ENCODE results near the gene TYR.
"Not testable (repeated sequence)": the region's sequence is repeated elsewhere in the genome, so short reads cannot be mapped to it uniquely, and the experiment has no call there.

The TYR gene

GRCh38 chr11:89189776-89190175 is 12.1 kb downstream of the TYR start:
- H3K9me3 ChIP-seq (ENCODE audit: control insufficient read depth, insufficient read depth, low read length) = no peaks in the 10 kb centered on the region
- H3K36me3 ChIP-seq (ENCODE audit: control insufficient read depth, insufficient read depth, low read length) = no peaks in the 10 kb centered on the region
- H3K9ac ChIP-seq (ENCODE audit: low read depth, low read length) = no peak overlapping the region
- no peak overlapping the region for H3K4me3 ChIP-seq (ENCODE audit: low read depth, low read length)
- H3K4me1 ChIP-seq (ENCODE audit: control insufficient read depth, insufficient read depth, low read length) = no peaks in the 10 kb centered on the region
- H3K27me3 ChIP-seq (ENCODE audit: control insufficient read depth, insufficient read depth, low read length) = no peaks in the 10 kb centered on the region

GRCh38 chr11:89201138-89201537 is 23.5 kb downstream of the TYR start:
- H3K27me3 ChIP-seq (ENCODE audit: control insufficient read depth, insufficient read depth, low read length) = no peaks in the 10 kb centered on the region
- H3K4me3 ChIP-seq (ENCODE audit: low read depth, low read length) = no peak overlapping the region
- H3K9ac ChIP-seq (ENCODE audit: low read depth, low read length) = no peak overlapping the region
- no peaks in the 10 kb centered on the region for H3K36me3 ChIP-seq (ENCODE audit: control insufficient read depth, insufficient read depth, low read length)
- no peaks in the 10 kb centered on the region for H3K4me1 ChIP-seq (ENCODE audit: control insufficient read depth, insufficient read depth, low read length)
- H3K9me3 ChIP-seq (ENCODE audit: control insufficient read depth, insufficient read depth, low read length) = no peaks in the 10 kb centered on the region

DNA sequence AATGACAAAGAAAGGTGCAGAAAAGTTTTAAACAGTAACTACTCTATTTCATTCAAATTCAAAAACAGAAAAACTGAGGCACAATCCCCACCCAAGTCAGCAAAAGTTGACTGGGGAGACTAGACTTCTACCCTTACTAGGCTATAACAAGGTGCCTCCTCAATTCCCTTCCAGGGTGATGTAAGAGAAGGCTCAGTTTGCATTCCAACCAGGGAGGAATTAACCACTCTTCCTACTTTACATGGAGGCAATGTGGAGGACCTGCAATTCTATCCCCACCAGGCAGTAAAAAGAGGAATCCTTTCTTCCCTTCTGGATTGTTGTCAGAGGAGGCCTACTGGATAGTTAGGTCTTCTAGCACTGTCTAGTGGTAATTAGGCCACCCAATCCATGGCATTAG is 26.1 kb downstream of the TYR start:
- Histone ChIP-seq H3K27me3 (ENCODE audit: control insufficient read depth, insufficient read depth, low read length) (no peaks in the 10 kb centered on the region), H3K36me3 (ENCODE audit: control insufficient read depth, insufficient read depth, low read length) (no peaks in the 10 kb centered on the region), H3K9ac (ENCODE audit: low read depth, low read length) (no peak overlapping the region), H3K4me3 (ENCODE audit: low read depth, low read length) (no peak overlapping the region), H3K4me1 (ENCODE audit: control insufficient read depth, insufficient read depth, low read length) (no peaks in the 10 kb centered on the region), H3K9me3 (ENCODE audit: control insufficient read depth, insufficient read depth, low read length) (no peaks in the 10 kb centered on the region)

DNA sequence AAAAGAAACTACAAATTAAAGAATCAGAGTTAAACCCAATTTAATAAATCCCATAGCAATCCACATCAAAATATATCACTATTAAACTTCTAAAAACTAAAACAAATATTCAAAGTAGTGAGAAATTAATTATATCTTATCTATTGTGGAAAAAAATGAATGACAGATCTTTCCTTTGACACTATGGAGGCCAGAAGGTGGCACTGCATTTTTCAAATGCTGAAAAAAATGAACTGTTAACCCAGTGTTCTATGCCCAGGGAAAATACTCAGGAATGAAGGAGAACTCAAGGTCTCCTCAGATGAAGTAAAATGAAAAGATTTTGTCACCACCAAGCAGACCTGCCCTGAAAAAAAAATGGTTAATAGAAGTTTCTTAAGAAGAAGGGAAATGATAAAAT is 27.7 kb downstream of the TYR start:
- Histone ChIP-seq H3K4me3 (ENCODE audit: low read depth, low read length) (no peak overlapping the region), H3K36me3 (ENCODE audit: control insufficient read depth, insufficient read depth, low read length) (no peaks in the 10 kb centered on the region), H3K27me3 (ENCODE audit: control insufficient read depth, insufficient read depth, low read length) (no peaks in the 10 kb centered on the region), H3K4me1 (ENCODE audit: control insufficient read depth, insufficient read depth, low read length) (no peaks in the 10 kb centered on the region), H3K9me3 (ENCODE audit: control insufficient read depth, insufficient read depth, low read length) (no peaks in the 10 kb centered on the region), H3K9ac (ENCODE audit: low read depth, low read length) (no peak overlapping the region)

GRCh38 chr11:89220684-89221339 is 43.1 kb downstream of the TYR start:
- Histone ChIP-seq H3K9me3 (ENCODE audit: control insufficient read depth, insufficient read depth, low read length) (no peaks in the 10 kb centered on the region), H3K9ac (ENCODE audit: low read depth, low read length) (no peak overlapping the region), H3K36me3 (ENCODE audit: control insufficient read depth, insufficient read depth, low read length) (no peaks in the 10 kb centered on the region), H3K27me3 (ENCODE audit: control insufficient read depth, insufficient read depth, low read length) (no peaks in the 10 kb centered on the region), H3K4me3 (ENCODE audit: low read depth, low read length) (no peak overlapping the region), H3K4me1 (ENCODE audit: control insufficient read depth, insufficient read depth, low read length) (peaks cover 12% of the 10 kb centered on the region)

DNA sequence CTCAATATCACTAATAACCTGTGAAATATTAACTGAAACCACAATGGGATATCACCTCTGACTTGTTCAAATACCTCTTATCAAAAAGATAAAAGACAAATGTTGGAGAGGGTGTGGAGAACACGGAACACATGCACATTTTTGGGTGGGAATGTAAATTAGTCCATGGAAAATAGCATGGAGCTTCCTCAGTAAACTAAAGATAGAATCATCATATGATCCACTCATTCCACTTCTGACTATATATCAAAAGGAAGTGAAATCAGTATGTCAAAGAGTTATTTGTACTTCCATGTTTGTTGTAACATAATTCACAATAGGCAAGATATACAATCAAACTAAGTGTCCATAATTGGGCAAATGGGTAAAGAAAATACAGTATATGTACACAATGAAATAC is 57.4 kb downstream of the TYR start:
- no peak overlapping the region for H3K4me3 ChIP-seq (ENCODE audit: low read depth, low read length)
- H3K4me1 ChIP-seq (ENCODE audit: control insufficient read depth, insufficient read depth, low read length) = no peaks in the 10 kb centered on the region
- H3K9me3 ChIP-seq (ENCODE audit: control insufficient read depth, insufficient read depth, low read length) = no peaks in the 10 kb centered on the region
- H3K9ac ChIP-seq (ENCODE audit: low read depth, low read length) = no peak overlapping the region
- H3K36me3 ChIP-seq (ENCODE audit: control insufficient read depth, insufficient read depth, low read length) = no peaks in the 10 kb centered on the region
- H3K27me3 ChIP-seq (ENCODE audit: control insufficient read depth, insufficient read depth, low read length) = no peaks in the 10 kb centered on the region

GRCh38 chr11:89235976-89236375 is 58.3 kb downstream of the TYR start:
- Histone ChIP-seq H3K9me3 (ENCODE audit: control insufficient read depth, insufficient read depth, low read length) (no peaks in the 10 kb centered on the region), H3K4me1 (ENCODE audit: control insufficient read depth, insufficient read depth, low read length) (no peaks in the 10 kb centered on the region), H3K4me3 (ENCODE audit: low read depth, low read length) (no peak overlapping the region), H3K27me3 (ENCODE audit: control insufficient read depth, insufficient read depth, low read length) (no peaks in the 10 kb centered on the region), H3K36me3 (ENCODE audit: control insufficient read depth, insufficient read depth, low read length) (no peaks in the 10 kb centered on the region), H3K9ac (ENCODE audit: low read depth, low read length) (no peak overlapping the region)

DNA sequence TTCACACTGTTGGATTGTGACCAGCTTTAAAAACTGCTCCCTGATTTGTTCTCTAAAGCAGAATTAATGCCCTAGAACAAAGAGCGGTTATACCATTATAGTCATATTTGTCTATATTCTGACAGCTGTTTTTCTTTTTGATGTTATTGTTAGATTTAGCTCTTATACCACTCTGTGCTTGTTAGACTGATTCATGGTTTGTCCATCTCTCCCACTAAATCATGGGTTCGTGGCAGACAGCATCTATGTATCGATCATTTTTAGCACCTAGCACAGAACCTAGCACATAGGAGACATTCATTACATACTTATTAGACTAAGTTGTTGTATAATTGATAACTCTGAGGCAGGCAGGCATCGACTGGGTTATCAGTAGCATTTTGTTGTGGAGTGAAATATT is 69.3 kb downstream of the TYR start:
- not testable (repeated sequence) for H3K4me1 ChIP-seq (ENCODE audit: control insufficient read depth, insufficient read depth, low read length); H3K9ac ChIP-seq (ENCODE audit: low read depth, low read length); H3K9me3 ChIP-seq (ENCODE audit: control insufficient read depth, insufficient read depth, low read length); H3K4me3 ChIP-seq (ENCODE audit: low read depth, low read length); H3K36me3 ChIP-seq (ENCODE audit: control insufficient read depth, insufficient read depth, low read length); H3K27me3 ChIP-seq (ENCODE audit: control insufficient read depth, insufficient read depth, low read length)

GRCh38 chr11:89249196-89249595 is 71.5 kb downstream of the TYR start:
- Histone ChIP-seq H3K9ac (ENCODE audit: low read depth, low read length) (no peak overlapping the region), H3K36me3 (ENCODE audit: control insufficient read depth, insufficient read depth, low read length) (no peaks in the 10 kb centered on the region), H3K27me3 (ENCODE audit: control insufficient read depth, insufficient read depth, low read length) (no peaks in the 10 kb centered on the region), H3K9me3 (ENCODE audit: control insufficient read depth, insufficient read depth, low read length) (no peaks in the 10 kb centered on the region), H3K4me1 (ENCODE audit: control insufficient read depth, insufficient read depth, low read length) (no peaks in the 10 kb centered on the region), H3K4me3 (ENCODE audit: low read depth, low read length) (no peak overlapping the region)

DNA sequence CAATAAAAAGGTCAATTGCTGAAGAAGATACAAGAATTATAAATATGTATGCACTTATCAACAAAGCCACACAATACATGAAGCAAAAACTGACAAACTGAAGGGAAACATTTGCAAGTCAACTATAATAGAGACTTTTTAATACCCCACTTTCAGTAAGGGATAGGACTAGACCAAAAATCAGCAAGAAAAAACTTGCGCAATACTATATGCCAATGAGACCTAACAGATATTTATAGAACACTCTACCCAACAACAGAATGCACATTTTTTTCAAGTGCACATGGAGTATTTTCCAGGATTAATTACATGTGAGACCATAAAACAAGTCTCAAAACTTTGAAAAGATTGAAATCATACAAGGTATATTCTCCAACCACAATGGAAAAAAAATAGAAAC is 83.8 kb downstream of the TYR start:
- not testable (repeated sequence) for H3K9ac ChIP-seq (ENCODE audit: low read depth, low read length)

DNA sequence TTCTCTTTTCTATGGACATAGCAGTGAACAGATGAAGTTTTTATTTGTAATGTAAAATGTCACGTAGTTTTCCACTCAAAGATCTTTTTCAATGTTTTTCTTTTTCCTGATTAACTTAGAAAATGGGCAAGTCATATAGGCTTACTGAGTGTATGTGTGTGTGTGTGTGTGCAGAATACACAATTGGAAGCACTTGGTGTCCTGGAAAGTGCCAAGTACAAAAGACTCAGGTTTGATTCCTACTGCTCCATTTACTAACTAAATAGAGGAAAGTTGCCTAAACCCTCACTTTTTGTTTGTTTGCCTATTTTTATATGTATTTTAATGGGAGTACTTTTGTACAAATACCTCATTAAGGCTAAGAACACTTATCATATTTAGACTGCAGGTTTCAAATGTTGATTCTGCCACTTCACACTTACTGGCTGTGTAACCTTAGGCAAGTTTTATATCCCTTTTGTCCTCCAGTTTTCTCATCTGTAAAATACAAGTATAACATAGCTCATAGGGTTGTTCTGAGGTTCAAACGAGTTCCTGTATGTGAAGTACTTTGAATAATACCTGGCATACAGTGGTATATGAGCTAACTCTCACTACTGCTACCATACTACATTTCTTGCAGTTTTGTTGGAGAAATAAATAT is 90.1 kb downstream of the TYR start:
- no peaks in the 10 kb centered on the region for H3K27me3 ChIP-seq (ENCODE audit: control insufficient read depth, insufficient read depth, low read length)
- H3K9me3 ChIP-seq (ENCODE audit: control insufficient read depth, insufficient read depth, low read length) = no peaks in the 10 kb centered on the region
- H3K9ac ChIP-seq (ENCODE audit: low read depth, low read length) = no peak overlapping the region
- no peaks in the 10 kb centered on the region for H3K4me1 ChIP-seq (ENCODE audit: control insufficient read depth, insufficient read depth, low read length)
- H3K36me3 ChIP-seq (ENCODE audit: control insufficient read depth, insufficient read depth, low read length) = no peaks in the 10 kb centered on the region
- no peak overlapping the region for H3K4me3 ChIP-seq (ENCODE audit: low read depth, low read length)

More for the DNA sequence above, 83.8 kb downstream of the TYR start:
- H3K4me1 ChIP-seq (ENCODE audit: control insufficient read depth, insufficient read depth, low read length); H3K27me3 ChIP-seq (ENCODE audit: control insufficient read depth, insufficient read depth, low read length); H3K9me3 ChIP-seq (ENCODE audit: control insufficient read depth, insufficient read depth, low read length); H3K4me3 ChIP-seq (ENCODE audit: low read depth, low read length); H3K36me3 ChIP-seq (ENCODE audit: control insufficient read depth, insufficient read depth, low read length): not testable (repeated sequence)

- H3K4me3 ChIP-seq (ENCODE audit: low read depth, low read length); H3K36me3 ChIP-seq (ENCODE audit: control insufficient read depth, insufficient read depth, low read length); H3K4me1 ChIP-seq (ENCODE audit: control insufficient read depth, insufficient read depth, low read length); H3K9ac ChIP-seq (ENCODE audit: low read depth, low read length); H3K27me3 ChIP-seq (ENCODE audit: control insufficient read depth, insufficient read depth, low read length); H3K9me3 ChIP-seq (ENCODE audit: control insufficient read depth, insufficient read depth, low read length): not testable (repeated sequence)
Measured at GRCh38 chr11:89272540-89273088, 94.9 kb downstream of the TYR start.

Data from iPS-15b (cell line).